NCI-H526 (cell line): ENCODE data around the gene TRIO.

Experiments used
- DNase-seq, 2 experiments: peaks; one replicate each; lab custom pipeline; 2025; lab: John Stamatoyannopoulos, UW

The TRIO gene

DNA sequence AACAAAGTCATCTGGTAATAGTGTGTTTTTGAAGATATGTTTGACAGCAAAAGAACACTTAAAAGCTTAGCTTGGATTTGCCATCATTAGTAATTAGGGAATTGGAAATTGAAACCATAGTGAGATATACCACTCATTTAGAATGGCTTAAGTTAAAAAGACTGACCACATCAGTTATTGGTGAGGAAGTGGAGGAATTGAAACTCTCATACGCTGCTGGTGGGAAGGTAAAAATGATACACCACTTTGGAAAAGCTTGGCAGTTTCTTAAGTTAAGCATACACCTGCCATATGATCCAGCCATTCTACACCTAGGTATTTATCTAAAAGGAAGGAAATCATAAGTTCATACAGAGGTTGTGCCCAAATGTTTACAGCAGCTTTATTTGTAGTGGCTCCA, 213.2 kb downstream of the TRIO start:
- no peak for DNase-seq

- DNase-seq, result no peak
These were observed 214.3 kb downstream of the TRIO start for GRCh38 chr5:14357441-14357840.

DNA sequence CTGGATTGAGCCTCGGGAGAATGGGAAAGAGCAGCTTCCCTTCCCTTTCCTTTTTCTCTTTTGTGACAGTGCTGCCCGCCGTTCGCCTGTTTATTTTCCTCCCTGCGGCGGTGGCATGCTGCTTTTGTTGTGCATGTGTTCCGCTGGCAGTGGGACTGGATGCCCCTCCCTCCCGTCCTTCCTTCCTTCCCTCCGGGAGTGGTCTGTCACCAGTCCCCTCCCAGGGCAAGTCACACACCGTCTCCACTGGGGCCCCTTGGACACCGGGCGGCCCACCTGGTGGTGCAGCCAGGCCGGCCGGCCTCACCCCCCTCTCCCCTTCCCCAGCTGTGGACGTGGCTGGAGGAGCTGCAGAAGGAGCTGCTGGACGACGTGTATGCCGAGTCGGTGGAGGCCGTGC, 214.7 kb downstream of the TRIO start:
- DNase-seq, result no peak

DNA sequence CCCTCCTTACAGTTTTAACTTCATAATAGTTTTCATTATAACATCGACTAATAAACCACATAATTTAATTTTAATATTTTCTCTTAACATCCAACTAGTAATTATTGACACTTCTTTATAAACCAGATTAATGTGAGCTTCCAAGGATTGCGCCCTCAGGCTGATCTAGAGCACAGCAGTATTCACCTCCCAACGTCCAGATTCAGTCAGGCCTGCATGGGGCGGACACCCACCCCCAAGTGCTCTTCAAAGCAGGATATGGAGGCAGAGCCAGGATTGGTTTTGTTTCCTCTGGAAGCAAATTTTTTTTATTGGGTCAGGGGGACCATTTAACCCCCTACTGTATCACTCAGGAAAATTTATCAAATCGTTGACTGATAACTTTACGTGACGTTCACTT, 215.4 kb downstream of the TRIO start:
- no peak for DNase-seq

DNA sequence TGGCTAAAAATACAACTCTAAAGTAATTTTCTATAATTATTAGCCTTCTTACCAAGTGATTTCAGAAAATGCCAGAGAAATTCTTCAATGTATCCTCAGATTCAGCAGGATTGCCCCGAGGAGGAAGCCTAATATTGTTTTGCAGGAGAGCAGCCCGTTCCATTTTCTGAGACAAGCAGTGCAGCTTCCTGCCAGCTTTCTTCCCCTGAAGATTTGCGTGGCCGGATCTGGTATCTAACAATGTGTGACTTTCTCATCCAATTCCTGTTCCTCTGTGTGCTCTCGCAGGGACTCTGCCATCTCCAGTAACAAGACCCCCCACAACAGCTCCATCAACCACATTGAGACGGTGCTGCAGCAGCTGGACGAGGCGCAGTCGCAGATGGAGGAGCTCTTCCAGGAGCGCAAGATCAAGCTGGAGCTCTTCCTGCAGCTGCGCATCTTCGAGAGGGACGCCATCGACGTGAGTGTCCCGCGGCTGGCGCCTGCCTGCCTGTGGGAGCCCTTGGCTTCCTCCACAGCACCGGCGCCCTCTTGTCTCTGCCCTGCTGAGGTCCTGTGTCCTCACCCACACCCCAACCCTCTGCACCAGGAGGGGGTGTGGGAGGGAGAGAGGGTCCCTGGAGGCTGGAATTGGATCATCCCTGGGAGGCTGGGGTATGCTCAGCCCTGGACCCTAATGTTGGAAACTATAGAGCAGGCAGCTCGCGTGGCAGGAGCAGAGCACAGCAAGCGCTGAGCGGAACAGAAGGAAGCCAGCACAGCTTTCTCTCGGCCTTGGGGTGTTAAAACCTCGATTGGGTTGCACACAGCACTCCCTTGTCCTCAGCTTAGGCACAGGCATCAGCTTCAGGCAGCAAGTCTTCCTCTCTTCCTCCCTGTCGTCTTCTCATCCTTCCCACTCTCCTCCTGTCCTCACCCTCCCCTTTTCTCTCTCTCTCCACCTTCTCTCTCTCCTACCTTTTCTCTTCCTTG, 216.2 kb downstream of the TRIO start:
- no peak for DNase-seq

DNA sequence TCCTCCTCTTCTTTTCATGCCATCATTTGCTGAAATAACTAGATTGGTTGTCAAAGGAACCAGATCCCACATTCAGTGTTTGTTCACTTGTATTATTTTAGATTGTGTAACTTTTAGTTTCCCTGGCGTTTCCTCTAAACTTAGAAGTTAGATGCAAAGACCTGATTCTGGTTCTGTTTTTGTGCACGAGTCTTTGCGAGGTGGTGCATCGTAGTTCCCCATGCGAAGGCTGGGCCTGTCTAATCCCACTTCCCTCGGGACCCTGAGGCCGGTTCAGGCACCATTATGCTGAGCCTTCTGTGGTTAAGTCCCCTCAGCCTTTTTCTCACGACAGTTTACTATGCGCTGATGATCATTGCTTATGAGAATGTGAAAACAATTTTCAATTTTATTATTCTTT, 219.3 kb downstream of the TRIO start:
- no peak for DNase-seq

- DNase-seq, result no peak
These were observed 221.0 kb downstream of the TRIO start for GRCh38 chr5:14364096-14364495.

DNA sequence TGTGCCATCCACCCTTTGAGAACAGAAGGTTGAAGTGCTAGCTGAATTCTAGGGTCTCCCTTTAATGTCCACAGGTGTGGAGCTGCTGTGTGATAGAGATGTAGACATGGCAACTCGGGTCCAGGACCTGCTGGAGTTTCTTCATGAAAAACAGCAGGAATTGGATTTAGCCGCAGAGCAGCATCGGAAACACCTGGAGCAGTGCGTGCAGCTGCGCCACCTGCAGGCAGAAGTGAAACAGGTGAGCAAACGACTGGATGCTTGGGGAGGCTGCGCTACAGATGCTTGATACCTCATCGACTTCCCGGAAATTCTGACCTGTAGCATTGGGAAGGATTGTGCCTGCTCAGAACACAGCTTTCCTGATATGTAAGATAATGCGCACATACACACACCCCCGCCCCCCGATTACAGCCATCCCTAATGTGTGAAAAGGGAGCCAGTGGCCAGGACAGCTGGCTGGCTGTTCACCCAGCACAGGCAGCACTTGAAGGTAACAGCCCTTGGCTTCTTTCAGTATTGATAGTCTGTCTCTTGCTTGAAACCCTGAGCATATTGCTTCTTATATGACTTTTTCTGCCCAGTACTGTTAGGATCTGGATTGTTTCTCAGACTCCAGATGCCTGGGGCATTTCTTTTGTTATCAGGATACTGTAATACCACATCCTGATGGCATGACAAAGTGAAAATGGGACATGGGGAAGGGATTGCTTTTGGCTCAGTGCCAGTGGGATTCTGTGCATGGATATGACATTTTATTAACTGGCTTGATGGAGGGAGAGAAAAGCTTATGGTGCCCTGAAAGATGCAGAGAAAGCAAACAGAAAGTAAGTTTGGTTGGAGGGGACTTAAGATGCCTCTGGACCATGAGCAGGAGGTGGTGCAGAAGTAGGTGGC, 221.7 kb downstream of the TRIO start:
- peak in 1 of 2 experiments; percentile 72 for DNase-seq

GRCh38 chr5:14365831-14366430, 222.8 kb downstream of the TRIO start:
- DNase-seq, result no peak

GRCh38 chr5:14366763-14367162, 223.6 kb downstream of the TRIO start:
- no peak for DNase-seq

DNA sequence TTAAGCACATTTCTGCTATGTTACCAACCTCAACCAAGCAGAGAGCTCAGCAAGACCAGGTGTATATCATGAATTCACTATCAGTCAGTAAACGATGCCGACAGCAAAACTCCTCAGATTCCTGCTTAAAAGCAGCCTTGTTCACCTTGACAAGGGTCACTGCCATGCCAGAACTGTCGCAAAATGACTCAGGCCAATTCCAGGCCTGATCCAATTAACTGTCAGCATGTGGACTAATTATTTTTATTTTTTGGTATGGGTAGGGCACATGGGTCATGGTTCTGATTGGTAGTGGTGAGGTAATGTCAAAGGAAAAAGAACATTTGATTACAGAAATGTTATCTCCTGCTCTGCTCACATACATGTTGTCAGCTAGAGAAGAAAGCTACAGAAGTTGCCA, 224.2 kb downstream of the TRIO start:
- no peak for DNase-seq

GRCh38 chr5:14369780-14370179, 226.6 kb downstream of the TRIO start:
- no peak for DNase-seq

DNA sequence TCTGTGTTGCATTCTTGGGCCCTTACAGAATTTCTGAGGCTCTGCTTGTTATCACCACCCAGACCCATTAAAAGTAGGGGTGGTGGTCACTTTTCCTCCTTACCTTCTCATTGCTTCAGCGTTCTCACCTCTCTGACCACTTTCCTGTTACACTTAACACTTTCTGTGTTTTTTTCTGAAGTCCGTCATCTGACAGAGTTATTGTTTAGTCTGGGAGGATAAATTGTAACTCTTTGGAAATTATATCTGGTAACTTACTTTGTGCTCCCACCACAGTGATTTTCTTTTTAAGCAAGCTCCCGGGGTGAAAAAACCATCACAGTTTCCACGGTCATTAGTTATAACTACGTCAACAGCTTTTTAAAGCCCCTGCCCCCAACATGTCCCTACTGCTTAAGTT, 227.2 kb downstream of the TRIO start:
- no peak for DNase-seq

DNA sequence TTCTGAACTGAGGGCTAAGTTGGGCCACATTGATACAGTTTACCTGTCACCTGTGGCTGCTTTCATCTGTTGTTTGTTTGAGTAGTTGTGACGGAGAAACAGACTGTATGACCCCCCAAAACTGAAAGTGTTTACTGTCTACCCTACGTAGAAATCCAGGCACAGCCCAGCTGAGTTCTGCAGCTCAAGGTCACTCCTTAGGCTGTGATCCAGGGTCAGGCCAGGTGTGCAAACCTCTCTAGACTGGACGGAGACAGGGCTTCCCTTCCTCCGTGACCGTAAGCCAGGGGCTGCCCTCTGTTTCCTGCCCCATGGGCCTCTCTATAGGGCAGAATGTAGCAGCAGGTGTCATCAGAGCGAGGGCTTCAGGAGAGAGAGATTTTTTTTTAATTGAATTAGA, 230.5 kb downstream of the TRIO start:
- no peak for DNase-seq

DNA sequence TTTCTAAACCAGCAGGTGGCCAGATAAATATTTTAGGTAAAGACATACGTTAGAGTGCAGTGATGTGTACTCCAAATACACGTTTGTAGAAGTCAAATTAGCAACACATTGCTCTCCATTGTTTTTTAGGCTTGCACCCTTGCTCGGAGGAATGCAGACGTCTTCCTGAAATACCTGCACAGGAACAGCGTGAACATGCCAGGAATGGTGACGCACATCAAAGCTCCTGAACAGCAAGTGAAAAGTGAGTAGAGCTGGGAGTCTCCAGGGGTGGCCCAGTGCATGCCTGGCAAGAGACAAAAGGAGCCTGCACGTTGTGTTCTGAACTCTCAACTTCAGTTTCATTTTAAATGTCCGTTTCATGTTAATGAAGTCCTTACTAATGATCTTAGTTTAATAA, 231.0 kb downstream of the TRIO start:
- peak; percentile 12 to 44 for DNase-seq

- DNase-seq, result no peak
These were observed 233.6 kb downstream of the TRIO start for GRCh38 chr5:14376789-14377188.

GRCh38 chr5:14379739-14380497, 236.8 kb downstream of the TRIO start:
- DNase-seq, result no peak

- DNase-seq, result no peak
These were observed 237.6 kb downstream of the TRIO start for GRCh38 chr5:14380712-14381111.

- DNase-seq, result no peak
These were observed 239.5 kb downstream of the TRIO start for GRCh38 chr5:14382640-14383039.

- no peak for DNase-seq
These were observed 240.8 kb downstream of the TRIO start for GRCh38 chr5:14383923-14384322.

- no peak for DNase-seq
These were observed 241.9 kb downstream of the TRIO start for GRCh38 chr5:14385019-14385418.
